K562 (cell line): ENCODE data around the gene REEP3. TPM values are rescaled to one million over a fixed set of nuclear protein-coding genes. Genes with fewer than 3 reads are reported as not detected.

Source experiments
- ATAC-seq: fragments of 200-7000 bp; cut with Tn5 transposase; 3 replicates; pipeline ENCODE4 v1.9.1; 2020; ENCODE audit warnings: moderate library complexity
- BruUV-seq: library from RNA; stranded (reverse); fragments of 400-500 nt; replicated peaks from 2 replicates; lab custom pipeline; 2021; lab: Mats Ljungman, UMichigan
- CTCF ChIA-PET: fragments of 300-600 bp; formaldehyde crosslinking; extraction: SDS; loops from one replicate; lab custom pipeline; 2021; ENCODE audit warnings: low intra/inter-chr PET ratio; lab: Yijun Ruan, JAX
- POLR2A ChIA-PET: fragments of 300-600, 350-650 bp; sonication (Branson Sonifier 250); formaldehyde crosslinking; extraction: SDS; loops from one replicate; lab custom pipeline; 2021; ENCODE audit warnings: antibody characterized with exemption, inconsistent platforms; lab: Yijun Ruan, JAX
- DNase-seq, 4 experiments: peaks; one replicate each; pipeline versions ENCODE4 v3.0.0 to v3.0.0-alpha.2; 2011 to 2018; ENCODE audit warnings: low spot score in 3 of 4, mixed read lengths in 3 of 4; ENCODE audit errors: extremely low read depth in 1 of 4
- FAIRE-seq: peaks from 2 replicates; lab custom pipeline; 2011; peaks lifted over from hg19 to GRCh38; lab: Jason Lieb, UNC
- H2AFZ ChIP-seq: 2 replicates; pipeline ENCODE4 v1.6.0; 2011; ENCODE audit warnings: low read depth, low read length, control low read depth, inconsistent platforms
- H3K27ac ChIP-seq: fragments of 200-600 bp; 3 replicates; pipeline ENCODE4 v1.8.0; 2011; ENCODE audit warnings: low read depth, mild to moderate bottlenecking, control low read depth, inconsistent platforms, low read length, moderate library complexity, mixed read lengths; ENCODE audit errors: extremely low read depth
- H3K27me3 ChIP-seq, 2 experiments: fragments of 300-600 bp in 1 of 2; 2 replicates in 1 of 2; 3 replicates in 1 of 2; pipeline versions ENCODE4 v1.6.0 to v1.8.0; 2011; ENCODE audit warnings: inconsistent platforms in 2 of 2, low read length in 2 of 2, mild to moderate bottlenecking in 1 of 2, mixed read lengths in 1 of 2, moderate library complexity in 1 of 2; ENCODE audit not compliant: control insufficient read depth in 2 of 2, insufficient read depth in 2 of 2
- H3K36me3 ChIP-seq: fragments of 300-600 bp; 3 replicates; pipeline ENCODE4 v1.8.0; 2011; ENCODE audit warnings: mild to moderate bottlenecking, low read length, inconsistent platforms; ENCODE audit not compliant: control insufficient read depth, insufficient read depth
- H3K4me1 ChIP-seq, 2 experiments: fragments of 200-600 bp in 1 of 2; replicated peaks in 1 of 2; 2 replicates in 1 of 2; 3 replicates in 1 of 2; pipeline versions ENCODE4 v1.5.1 to v1.8.0; 2011; ENCODE audit warnings: inconsistent platforms in 2 of 2, low read length in 2 of 2, mild to moderate bottlenecking in 1 of 2, mixed read lengths in 1 of 2, moderate library complexity in 1 of 2; ENCODE audit not compliant: control insufficient read depth in 2 of 2, insufficient read depth in 2 of 2
- H3K4me2 ChIP-seq: 2 replicates; pipeline ENCODE4 v1.6.1; 2011; ENCODE audit warnings: low read length, control low read depth, inconsistent platforms, mixed read lengths; ENCODE audit not compliant: insufficient read depth
- H3K4me3 ChIP-seq: fragments of 200-600 bp; sonication (generic), shearing (Covaris generic); 2 replicates; pipeline ENCODE4 v1.5.1; 2016; ENCODE audit warnings: control low read depth, inconsistent platforms
- H3K79me2 ChIP-seq: fragments of 200-600 bp; 3 replicates; pipeline ENCODE4 v1.8.0; 2011; ENCODE audit warnings: low read length, inconsistent platforms; ENCODE audit not compliant: control insufficient read depth, insufficient read depth
- H3K9ac ChIP-seq, 2 experiments: 2 replicates each; pipeline versions ENCODE4 v1.6.0 to v1.6.1; 2011; ENCODE audit warnings: low read depth in 2 of 2, low read length in 2 of 2, control low read depth in 1 of 2, inconsistent platforms in 1 of 2, mild to moderate bottlenecking in 1 of 2, mixed read lengths in 1 of 2; ENCODE audit not compliant: insufficient read depth in 1 of 2
- H3K9me1 ChIP-seq: one replicate; pipeline ENCODE4 v1.6.0; 2011; ENCODE audit warnings: inconsistent platforms, mild to moderate bottlenecking, low read length, moderate library complexity; ENCODE audit not compliant: control insufficient read depth, insufficient read depth
- H3K9me3 ChIP-seq: replicated peaks from 2 replicates; pipeline ENCODE4 v1.5.1; 2011; ENCODE audit warnings: low read depth, low read length, inconsistent platforms; ENCODE audit not compliant: control insufficient read depth, insufficient read depth
- H4K20me1 ChIP-seq: replicated peaks from 2 replicates; pipeline ENCODE4 v1.6.1; 2011; ENCODE audit warnings: low read length, inconsistent platforms, mixed read lengths; ENCODE audit not compliant: control insufficient read depth, insufficient read depth
- ADNP ChIP-seq: fragments of 200-800 bp; sonication (Bioruptor generic); IDR thresholded peaks from 2 replicates; pipeline ENCODE4 v1.6.1; 2016; ENCODE audit warnings: missing genetic modification characterization, missing compliant biosample characterization
- ARNT ChIP-seq, 2 experiments: fragments of 450-650 bp; IDR thresholded peaks; 2 replicates each; pipeline ENCODE4 v1.6.1; 2016; ENCODE audit warnings: mild to moderate bottlenecking in 1 of 2
- BCOR ChIP-seq: fragments of 450-650 bp; IDR thresholded peaks from 2 replicates; pipeline ENCODE4 v1.6.1; 2016
- CBX3 ChIP-seq, 2 experiments: IDR thresholded peaks; 1 replicate in 1 of 2; 2 replicates in 1 of 2; pipeline ENCODE4 v1.6.1; 2012; ENCODE audit warnings: inconsistent platforms in 2 of 2, low read length in 2 of 2, borderline replicate concordance in 1 of 2, control low read depth in 1 of 2
- CHD4 ChIP-seq: fragments of 200-600 bp; sonication (generic); IDR thresholded peaks from 3 replicates; pipeline ENCODE4 v1.6.1; 2012; ENCODE audit warnings: low read depth, mild to moderate bottlenecking, mixed read lengths, low read length, inconsistent platforms; ENCODE audit not compliant: insufficient read depth, insufficient replicate concordance, poor library complexity, severe bottlenecking
- HDAC2 ChIP-seq: fragments of 450-650 bp; IDR thresholded peaks from 2 replicates; pipeline ENCODE4 v1.6.1; 2016; ENCODE audit warnings: mild to moderate bottlenecking
- HOXB6 ChIP-seq: fragments of 250-450 bp; sonication (Bioruptor Pico); IDR thresholded peaks from 2 replicates; pipeline ENCODE4 v1.5.1; 2022; ENCODE audit warnings: mild to moderate bottlenecking, borderline replicate concordance
- KDM1A ChIP-seq, 2 experiments: fragments of 450-650 bp; IDR thresholded peaks; 2 replicates each; pipeline ENCODE4 v1.6.1; 2016; ENCODE audit warnings: mild to moderate bottlenecking in 2 of 2
- RBM25 ChIP-seq: fragments of 200-400 bp; formaldehyde crosslinking; IDR thresholded peaks from 2 replicates; pipeline ENCODE4 v1.6.1; 2018; ENCODE audit warnings: low read length, low read depth, moderate library complexity; ENCODE audit not compliant: severe bottlenecking
- RCOR1 ChIP-seq, 2 experiments: IDR thresholded peaks; 2 replicates each; pipeline ENCODE4 v1.6.1; 2012; ENCODE audit warnings: low read depth in 2 of 2, low read length in 2 of 2, borderline replicate concordance in 1 of 2, improper control_type of control experiment in 1 of 2
- SMAD1 ChIP-seq: fragments of 150-350 bp; IDR thresholded peaks from 2 replicates; pipeline ENCODE4 v1.6.1; 2014; ENCODE audit warnings: low read length, low read depth; ENCODE audit not compliant: partially characterized antibody
- SMARCA5 ChIP-seq: fragments of 450-650 bp; IDR thresholded peaks from 2 replicates; pipeline ENCODE4 v1.6.1; 2016
- ZNF165 ChIP-seq: fragments of 250-450 bp; sonication (Bioruptor Pico); IDR thresholded peaks from 2 replicates; pipeline ENCODE4 v1.4.0; 2020; ENCODE audit warnings: borderline replicate concordance
- ZNF212 ChIP-seq: fragments of 450-650 bp; formaldehyde crosslinking; IDR thresholded peaks from 2 replicates; pipeline ENCODE4 v1.4.0; 2020; ENCODE audit warnings: mild to moderate bottlenecking
- WGBS: fragments of 100-300 bp; shearing (Covaris generic); methylation state at CpG from one replicate; pipeline ENCODE4 v1.1.6; 2016; ENCODE audit warnings: low coverage, mixed read lengths; ENCODE audit not compliant: insufficient coverage; ENCODE audit errors: missing lambda C conversion rate; 5-methylcytosine and 5-hydroxymethylcytosine counted together
- in situ Hi-C: fragments of 300-500 bp; cut with MboI; formaldehyde crosslinking; loops from 4 replicates; pipeline ENCODE4 v1.15.0; 2018; ENCODE audit warnings: inconsistent platforms, mixed read lengths
- intact Hi-C: fragments of 100-400 bp; cut with micrococcal nuclease; formaldehyde crosslinking; loops from 2 replicates; pipeline ENCODE4 v1.14.2; 2022
- polyA plus RNA-seq, 8 experiments: library from polyadenylated mRNA; depleted of rRNA in 4 of 8; stranded (reverse) in 5 of 8; unstranded in 3 of 8; fragments of >200 nt; fragmentation: Nextera tagmentation in 2 of 8; fragmentation: Illumina TruSeq in 1 of 8; extraction: Ambion mirVana in 2 of 8; extraction: Trizol in 1 of 8; gene quantifications; 2 replicates each; pipeline versions ENCODE4 v1.2.1 to v1.2.3, GENCODE V29; 2011 to 2014; ENCODE audit warnings: inconsistent platforms in 1 of 8, missing spikeins in 1 of 8
- total RNA-seq, 7 experiments: library from RNA; depleted of rRNA in 6 of 7; stranded (reverse); fragments of >200 nt in 6 of 7; fragmentation: Illumina TruSeq in 2 of 7; extraction: Trizol in 2 of 7; gene quantifications; 2 replicates each; pipeline versions ENCODE4 v1.2.1 to v1.2.3, GENCODE V29; 2011 to 2021; ENCODE audit warnings: low replicate concordance in 1 of 7
- TF ChIP-seq, protein P1 (sequence below): conservative IDR thresholded peaks from 2 replicates; pipeline ENCODE4 v1.6.1; 2011; ENCODE audit warnings: low read depth, mild to moderate bottlenecking, low read length; ENCODE audit not compliant: control insufficient read depth
- TF ChIP-seq, protein P2 (sequence below): fragments of 450-650 bp; IDR thresholded peaks from 2 replicates; pipeline ENCODE4 v1.6.1; 2016; ENCODE audit warnings: mild to moderate bottlenecking
- TF ChIP-seq, protein P3 (sequence below): sonication (generic); formaldehyde crosslinking; IDR thresholded peaks from 2 replicates; pipeline ENCODE4 v1.8.0; 2022; ENCODE audit warnings: missing genetic modification reagents, mild to moderate bottlenecking, moderate library complexity, borderline replicate concordance

The REEP3 gene
- total and polyA plus RNA-seq, 9 of the 15 experiments (the other 6 are each of a cell fraction or from before 2014, with no cell fraction given): 3.4 to 13.4 (median 9.2) TPM

DNA sequence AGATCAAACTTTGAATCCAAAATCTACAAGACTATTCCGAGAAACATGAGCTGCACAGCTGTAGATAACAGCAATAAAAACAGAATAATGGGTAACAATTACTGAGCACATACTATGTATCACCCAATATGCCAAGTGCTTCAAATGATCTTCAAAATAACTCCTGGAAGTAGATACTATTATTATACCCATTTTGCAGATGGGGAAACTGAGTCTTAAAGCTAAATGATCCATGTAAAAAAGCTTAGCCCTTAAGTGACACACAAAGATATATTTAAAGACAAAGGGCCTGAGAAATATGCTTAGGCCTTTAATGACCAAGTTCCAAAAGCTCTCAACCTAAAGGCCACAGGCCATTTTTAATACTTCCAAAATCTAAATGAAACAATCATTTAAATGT, 18.4 kb upstream of the REEP3 start:
- Histone ChIP-seq H2AFZ (no peak overlapping the region), H3K9me3 (no peaks in the 10 kb centered on the region), H3K4me2 (no peak overlapping the region), H3K4me3 (no peak overlapping the region), H3K27me3 (no peaks in the 10 kb centered on the region), H3K79me2 (peaks cover 74% of the 10 kb centered on the region), H4K20me1 (no peaks in the 10 kb centered on the region), H3K9me1 (no peaks in the 10 kb centered on the region), H3K27ac (no peak overlapping the region), H3K4me1 (peaks cover 5 to 22% of the 10 kb centered on the region in 2 experiments; a peak in 4 of 5 replicates), H3K36me3 (0 out of 3 replicates have a peak, but pooled peaks cover 6% of the 10 kb centered on the region), H3K9ac (no peak overlapping the region)
- intact Hi-C loops: loop anchor here (5.0 kb wide), 1 partner anchor 124 kb away; no protein-coding TSS in a partner anchor
- DNase-seq (no peak), FAIRE-seq (no peak), ATAC-seq (no peak)
- POLR2A ChIA-PET: interaction anchor here (0.7 to 6.0 kb wide), 3 partner anchors 10 to 110 kb away, joined by 3 to 46 read pairs (median 3); no protein-coding TSS in a partner anchor
- BruUV-seq: no TSS peak
- TF ChIP-seq, protein P1, sequence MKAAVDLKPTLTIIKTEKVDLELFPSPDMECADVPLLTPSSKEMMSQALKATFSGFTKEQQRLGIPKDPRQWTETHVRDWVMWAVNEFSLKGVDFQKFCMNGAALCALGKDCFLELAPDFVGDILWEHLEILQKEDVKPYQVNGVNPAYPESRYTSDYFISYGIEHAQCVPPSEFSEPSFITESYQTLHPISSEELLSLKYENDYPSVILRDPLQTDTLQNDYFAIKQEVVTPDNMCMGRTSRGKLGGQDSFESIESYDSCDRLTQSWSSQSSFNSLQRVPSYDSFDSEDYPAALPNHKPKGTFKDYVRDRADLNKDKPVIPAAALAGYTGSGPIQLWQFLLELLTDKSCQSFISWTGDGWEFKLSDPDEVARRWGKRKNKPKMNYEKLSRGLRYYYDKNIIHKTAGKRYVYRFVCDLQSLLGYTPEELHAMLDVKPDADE: no peak
- TF ChIP-seq RCOR1 (IDR thresholded peaks at IDR 0.05; ENCODE audit: borderline replicate concordance in 1 of 2, low read depth in 2 of 2, low read length in 2 of 2) (peak in 1 of 2 experiments; percentile 74; a peak in 2 of 4 replicates), BCOR (peak; percentile 94), HOXB6 (CRISPR knock-in tag) (no peak), CBX3 (IDR thresholded peaks at IDR 0.05; ENCODE audit: borderline replicate concordance in 1 of 2, low read length in 2 of 2) (0 out of 3 replicates have a peak, but pooled peaks of 1 of the 2 experiments have one; percentile 54), ADNP (tag) (peak; percentile 93), RBM25 (peak; percentile 96), ZNF212 (CRISPR knock-in tag) (no peak), CHD4 (peak; percentile 91), ZNF165 (CRISPR knock-in tag) (no peak), SMARCA5 (0 out of 2 replicates have a peak, but pooled peaks have one; percentile 40), SMAD1 (no peak), ARNT (IDR thresholded peaks at IDR 0.05) (0 out of 4 replicates have a peak, but pooled peaks of 1 of the 2 experiments have one; percentile 29), HDAC2 (peak; percentile 72; the same call in 1 of the 2 replicates), KDM1A (IDR thresholded peaks at IDR 0.05) (peak; percentile 71 to 86)
- TF ChIP-seq, protein P2, sequence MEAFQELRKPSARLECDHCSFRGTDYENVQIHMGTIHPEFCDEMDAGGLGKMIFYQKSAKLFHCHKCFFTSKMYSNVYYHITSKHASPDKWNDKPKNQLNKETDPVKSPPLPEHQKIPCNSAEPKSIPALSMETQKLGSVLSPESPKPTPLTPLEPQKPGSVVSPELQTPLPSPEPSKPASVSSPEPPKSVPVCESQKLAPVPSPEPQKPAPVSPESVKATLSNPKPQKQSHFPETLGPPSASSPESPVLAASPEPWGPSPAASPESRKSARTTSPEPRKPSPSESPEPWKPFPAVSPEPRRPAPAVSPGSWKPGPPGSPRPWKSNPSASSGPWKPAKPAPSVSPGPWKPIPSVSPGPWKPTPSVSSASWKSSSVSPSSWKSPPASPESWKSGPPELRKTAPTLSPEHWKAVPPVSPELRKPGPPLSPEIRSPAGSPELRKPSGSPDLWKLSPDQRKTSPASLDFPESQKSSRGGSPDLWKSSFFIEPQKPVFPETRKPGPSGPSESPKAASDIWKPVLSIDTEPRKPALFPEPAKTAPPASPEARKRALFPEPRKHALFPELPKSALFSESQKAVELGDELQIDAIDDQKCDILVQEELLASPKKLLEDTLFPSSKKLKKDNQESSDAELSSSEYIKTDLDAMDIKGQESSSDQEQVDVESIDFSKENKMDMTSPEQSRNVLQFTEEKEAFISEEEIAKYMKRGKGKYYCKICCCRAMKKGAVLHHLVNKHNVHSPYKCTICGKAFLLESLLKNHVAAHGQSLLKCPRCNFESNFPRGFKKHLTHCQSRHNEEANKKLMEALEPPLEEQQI: no peak
- TF ChIP-seq, protein P3, sequence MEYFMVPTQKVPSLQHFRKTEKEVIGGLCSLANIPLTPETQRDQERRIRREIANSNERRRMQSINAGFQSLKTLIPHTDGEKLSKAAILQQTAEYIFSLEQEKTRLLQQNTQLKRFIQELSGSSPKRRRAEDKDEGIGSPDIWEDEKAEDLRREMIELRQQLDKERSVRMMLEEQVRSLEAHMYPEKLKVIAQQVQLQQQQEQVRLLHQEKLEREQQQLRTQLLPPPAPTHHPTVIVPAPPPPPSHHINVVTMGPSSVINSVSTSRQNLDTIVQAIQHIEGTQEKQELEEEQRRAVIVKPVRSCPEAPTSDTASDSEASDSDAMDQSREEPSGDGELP (CRISPR knock-in tag): no peak
- in situ Hi-C loops: no loop called here
- WGBS: 89% methylated on average over 1 of the region's 1 CpG
- CTCF ChIA-PET: no interaction called here
